Smooth muscle cell (in vitro differentiated cells): Measurements from ENCODE around the gene RNF2. TPM values are rescaled to one million over a fixed set of nuclear protein-coding genes. Genes with fewer than 3 reads are reported as not detected.

ENCODE experiments used
- DNase-seq: peaks from one replicate; lab custom pipeline; 2025; ENCODE audit not compliant: unreplicated experiment; lab: John Stamatoyannopoulos, UW
- H2AFZ ChIP-seq: fragments of 200-600 bp; sonication (generic); 2 replicates; pipeline ENCODE4 v1.6.0; 2016; ENCODE audit warnings: antibody characterized with exemption, low read depth, mild to moderate bottlenecking
- H3F3A ChIP-seq: fragments of 200-600 bp; sonication (generic); 2 replicates; pipeline ENCODE4 v1.6.0; 2017; ENCODE audit warnings: antibody characterized with exemption, low read depth
- H3K27ac ChIP-seq: fragments of 200-600 bp; sonication (generic); 2 replicates; pipeline ENCODE4 v1.5.1; 2016; ENCODE audit warnings: low read depth, mild to moderate bottlenecking
- H3K27me3 ChIP-seq: fragments of 200-600 bp; sonication (generic); 2 replicates; pipeline ENCODE4 v1.6.1; 2016; ENCODE audit warnings: low read depth, mild to moderate bottlenecking
- H3K36me3 ChIP-seq: fragments of 200-600 bp; sonication (generic); 2 replicates; pipeline ENCODE4 v1.5.1; 2016; ENCODE audit warnings: low read depth
- H3K4me1 ChIP-seq: fragments of 200-600 bp; sonication (generic); 2 replicates; pipeline ENCODE4 v1.5.1; 2016; ENCODE audit warnings: low read depth
- H3K4me2 ChIP-seq: fragments of 200-600 bp; sonication (generic); 2 replicates; pipeline ENCODE4 v1.6.0; 2016; ENCODE audit warnings: mild to moderate bottlenecking
- H3K4me3 ChIP-seq: fragments of 200-600 bp; sonication (generic); 2 replicates; pipeline ENCODE4 v1.5.1; 2016; ENCODE audit warnings: mild to moderate bottlenecking
- H3K79me2 ChIP-seq: fragments of 200-600 bp; sonication (generic); 2 replicates; pipeline ENCODE4 v1.6.0; 2016; ENCODE audit warnings: low read depth, mild to moderate bottlenecking
- H3K9ac ChIP-seq: fragments of 200-600 bp; sonication (generic); 2 replicates; pipeline ENCODE4 v1.6.0; 2016; ENCODE audit warnings: low read depth
- H3K9me3 ChIP-seq: fragments of 200-600 bp; sonication (generic); replicated peaks from 2 replicates; pipeline ENCODE4 v1.5.1; 2016; ENCODE audit warnings: low read depth
- H4K20me1 ChIP-seq: fragments of 200-600 bp; sonication (generic); 2 replicates; pipeline ENCODE4 v1.6.0; 2016; ENCODE audit warnings: low read depth
- CTCF ChIP-seq: fragments of 200-600 bp; sonication (generic); IDR thresholded peaks from 2 replicates; pipeline ENCODE4 v1.5.1; 2017; ENCODE audit warnings: borderline replicate concordance, mild to moderate bottlenecking, antibody characterized with exemption; ENCODE audit not compliant: insufficient read depth, poor library complexity, severe bottlenecking
- WGBS: methylation state at CpG from one replicate; pipeline ENCODE4 v1.1.7; 2016; ENCODE audit warnings: low lambda C conversion rate; 5-methylcytosine and 5-hydroxymethylcytosine counted together
- polyA plus RNA-seq: library from polyadenylated mRNA; unstranded; fragments of >200 nt; fragmentation: Nextera tagmentation; extraction: Ambion mirVana; gene quantifications from 2 replicates; pipeline ENCODE4 v1.2.1, GENCODE V29; 2016
- total RNA-seq: library from RNA; depleted of rRNA; stranded (reverse); fragments of >200 nt; gene quantifications from 2 replicates; pipeline ENCODE4 v1.2.3, GENCODE V29; 2014

RNF2 gene
- total and polyA plus RNA-seq, 2 experiments from 2014 or later = 34.6 to 41.2 TPM

- no peak overlapping the region for H2AFZ ChIP-seq
- TF ChIP-seq CTCF = no peak
- peaks cover 96% of the 10 kb centered on the region for H3K79me2 ChIP-seq
- H4K20me1 ChIP-seq = peaks cover 90% of the 10 kb centered on the region
- no peak overlapping the region for H3K4me2 ChIP-seq
- H3F3A ChIP-seq = no peaks in the 10 kb centered on the region
- no peak for DNase-seq
- no peaks in the 10 kb centered on the region for H3K36me3 ChIP-seq
- no peak overlapping the region for H3K27ac ChIP-seq
- H3K4me1 ChIP-seq = no peaks in the 10 kb centered on the region
- no peaks in the 10 kb centered on the region for H3K27me3 ChIP-seq
- H3K9ac ChIP-seq = no peak overlapping the region
- no peak overlapping the region for H3K4me3 ChIP-seq
- H3K9me3 ChIP-seq = no peaks in the 10 kb centered on the region
Measured at GRCh38 chr1:185080422-185080821, 35.1 kb downstream of the RNF2 start.

DNA sequence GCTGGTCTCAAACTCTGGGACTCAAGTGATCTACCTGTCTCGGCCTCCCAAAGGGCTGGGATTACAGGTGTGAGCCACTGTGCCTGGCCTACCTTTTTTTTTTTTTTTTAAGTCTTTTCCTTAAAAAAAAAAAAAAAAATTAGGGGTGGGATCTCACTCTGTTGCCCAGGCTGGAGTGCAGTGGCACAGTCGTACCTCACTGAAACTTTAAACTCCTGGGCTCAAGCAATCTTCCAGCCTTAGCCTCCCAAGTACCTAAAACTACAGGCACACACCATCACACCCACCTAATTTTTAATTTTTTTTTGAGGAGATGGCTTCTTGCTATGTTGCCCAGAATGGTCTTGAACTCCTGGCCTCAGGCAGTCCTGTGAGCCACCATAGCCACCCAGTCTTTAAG, 38.5 kb downstream of the RNF2 start:
- peaks cover 84% of the 10 kb centered on the region for H3K79me2 ChIP-seq
- no peak overlapping the region for H3K4me3 ChIP-seq
- H3K9me3 ChIP-seq = no peaks in the 10 kb centered on the region
- WGBS = 100% methylated on average over 2 of the region's 2 CpGs
- H3K27me3 ChIP-seq = no peaks in the 10 kb centered on the region
- peaks cover 11% of the 10 kb centered on the region for H3K36me3 ChIP-seq
- no peak for DNase-seq
- H3K27ac ChIP-seq = no peak overlapping the region
- H3K4me2 ChIP-seq = no peak overlapping the region
- H3F3A ChIP-seq = no peaks in the 10 kb centered on the region
- no peak for TF ChIP-seq CTCF
- H2AFZ ChIP-seq = no peak overlapping the region
- H4K20me1 ChIP-seq = peaks cover 70% of the 10 kb centered on the region
- no peaks in the 10 kb centered on the region for H3K4me1 ChIP-seq
- no peak overlapping the region for H3K9ac ChIP-seq

GRCh38 chr1:185087101-185087500, 41.7 kb downstream of the RNF2 start:
- H3K27ac ChIP-seq = no peak overlapping the region
- no peak overlapping the region for H2AFZ ChIP-seq
- peaks cover 11% of the 10 kb centered on the region for H3K36me3 ChIP-seq
- peaks cover 53% of the 10 kb centered on the region for H3K79me2 ChIP-seq
- DNase-seq = no peak
- no peaks in the 10 kb centered on the region for H3K9me3 ChIP-seq
- no peaks in the 10 kb centered on the region for H3K4me1 ChIP-seq
- TF ChIP-seq CTCF = no peak
- no peak overlapping the region for H3K4me3 ChIP-seq
- peaks cover 47% of the 10 kb centered on the region for H4K20me1 ChIP-seq
- no peaks in the 10 kb centered on the region for H3K27me3 ChIP-seq
- no peak overlapping the region for H3K9ac ChIP-seq
- 96% methylated on average over 1 of the region's 1 CpG for WGBS
- H3K4me2 ChIP-seq = no peak overlapping the region
- no peaks in the 10 kb centered on the region for H3F3A ChIP-seq

DNA sequence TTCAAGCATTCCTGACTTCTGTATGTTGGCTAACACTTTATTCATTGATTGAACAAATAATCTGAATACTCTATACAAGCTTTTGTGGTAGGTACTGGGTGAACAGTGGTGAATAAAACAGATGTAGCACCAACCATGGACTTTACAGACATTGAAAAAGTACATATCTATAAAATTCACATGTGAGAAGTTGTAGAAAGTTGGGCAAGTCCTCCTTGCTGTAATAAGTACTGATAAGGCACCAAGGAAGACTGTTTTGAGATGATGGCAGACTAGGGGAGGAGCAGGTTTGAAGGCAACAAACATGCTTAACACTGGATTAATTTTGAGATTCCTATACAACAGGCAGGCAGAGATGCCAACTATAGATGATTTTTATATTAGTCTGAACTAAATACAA, 42.4 kb downstream of the RNF2 start:
- no peak overlapping the region for H3K4me3 ChIP-seq
- peaks cover 11% of the 10 kb centered on the region for H3K36me3 ChIP-seq
- peaks cover 41% of the 10 kb centered on the region for H4K20me1 ChIP-seq
- no peak overlapping the region for H3K9ac ChIP-seq
- no peak overlapping the region for H2AFZ ChIP-seq
- H3K27me3 ChIP-seq = no peaks in the 10 kb centered on the region
- no peak for TF ChIP-seq CTCF
- no peak overlapping the region for H3K4me2 ChIP-seq
- peaks cover 46% of the 10 kb centered on the region for H3K79me2 ChIP-seq
- no peaks in the 10 kb centered on the region for H3F3A ChIP-seq
- no peaks in the 10 kb centered on the region for H3K4me1 ChIP-seq
- no peak overlapping the region for H3K27ac ChIP-seq
- no peaks in the 10 kb centered on the region for H3K9me3 ChIP-seq
- no peak for DNase-seq
